ENCODE measurements around the gene NDUFAF2.
"Not testable (repeated sequence)": the region's sequence is repeated elsewhere in the genome, so short reads cannot be mapped to it uniquely, and the experiment has no call there.

Gene NDUFAF2

GRCh38 chr5:61082516-61083280 lies 137.7 kb downstream of the NDUFAF2 start:
- DNase-seq (ENCODE audit: low read depth), result no peak
- no peak for TF ChIP-seq CTCF (IDR thresholded peaks at IDR 0.05; ENCODE audit: insufficient read depth, low read depth, low read length, missing control alignments)
- no peak overlapping the region for H3K4me3 ChIP-seq (ENCODE audit: low read depth, low read length)

- no peak overlapping the region for H3K4me3 ChIP-seq (ENCODE audit: low read depth, low read length)
- no peak for TF ChIP-seq CTCF (IDR thresholded peaks at IDR 0.05; ENCODE audit: insufficient read depth, low read depth, low read length, missing control alignments)
- no peak for DNase-seq (ENCODE audit: low read depth)
Measured at GRCh38 chr5:61084658-61085057, 139.7 kb downstream of the NDUFAF2 start.

GRCh38 chr5:61085885-61086284 lies 140.9 kb downstream of the NDUFAF2 start:
- no peak for TF ChIP-seq CTCF (IDR thresholded peaks at IDR 0.05; ENCODE audit: insufficient read depth, low read depth, low read length, missing control alignments)
- H3K4me3 ChIP-seq (ENCODE audit: low read depth, low read length), result no peak overlapping the region
- no peak for DNase-seq (ENCODE audit: low read depth)

GRCh38 chr5:61087921-61088320 lies 142.9 kb downstream of the NDUFAF2 start:
- no peak for TF ChIP-seq CTCF (IDR thresholded peaks at IDR 0.05; ENCODE audit: insufficient read depth, low read depth, low read length, missing control alignments)
- H3K4me3 ChIP-seq (ENCODE audit: low read depth, low read length), result no peak overlapping the region
- no peak for DNase-seq (ENCODE audit: low read depth)

- H3K4me3 ChIP-seq (ENCODE audit: low read depth, low read length), result no peak overlapping the region
- no peak for DNase-seq (ENCODE audit: low read depth)
- no peak for TF ChIP-seq CTCF (IDR thresholded peaks at IDR 0.05; ENCODE audit: insufficient read depth, low read depth, low read length, missing control alignments)
Measured at GRCh38 chr5:61089351-61089750, 144.3 kb downstream of the NDUFAF2 start.

- not testable (repeated sequence) for DNase-seq (ENCODE audit: low read depth); H3K4me3 ChIP-seq (ENCODE audit: low read depth, low read length)
Measured at GRCh38 chr5:61093046-61093771, 148.2 kb downstream of the NDUFAF2 start.

- TF ChIP-seq CTCF (IDR thresholded peaks at IDR 0.05; ENCODE audit: insufficient read depth, low read depth, low read length, missing control alignments), result no peak
- no peak overlapping the region for H3K4me3 ChIP-seq (ENCODE audit: low read depth, low read length)
- no peak for DNase-seq (ENCODE audit: low read depth)
Measured at GRCh38 chr5:61097465-61097864, 152.5 kb downstream of the NDUFAF2 start.

Measured in GM12865 (cell line).